Endothelial cell of umbilical vein (primary cell): ENCODE measurements around the gene ADIPOR1. TPM values are rescaled to one million over a fixed set of nuclear protein-coding genes. Genes with fewer than 3 reads are reported as not detected.

Experiments used
- BruUV-seq: library from RNA; stranded (reverse); fragments of 400-500 nt; replicated peaks from 2 replicates; lab custom pipeline; 2021; lab: Mats Ljungman, UMichigan
- CTCF ChIA-PET: fragments of 300-600, 350-600 bp; sonication (Branson Sonifier 250); formaldehyde crosslinking; loops from one replicate; lab custom pipeline; 2021; ENCODE audit warnings: antibody characterized with exemption, inconsistent platforms; lab: Charles Lee
- POLR2A ChIA-PET: fragments of 300-600, 350-600 bp; sonication (Branson Sonifier 250); formaldehyde crosslinking; loops from one replicate; lab custom pipeline; 2021; ENCODE audit warnings: antibody characterized with exemption, inconsistent platforms; lab: Charles Lee
- DNase-seq: peaks from one replicate; pipeline ENCODE4 v3.0.0-alpha.2; 2011; ENCODE audit warnings: low read depth, low spot score
- FAIRE-seq: peaks from 2 replicates; lab custom pipeline; 2011; peaks lifted over from hg19 to GRCh38; lab: Jason Lieb, UNC
- H2AFZ ChIP-seq: 2 replicates; pipeline ENCODE4 v1.6.0; 2012; ENCODE audit warnings: low read depth, low read length, control low read depth, inconsistent platforms
- H3K27ac ChIP-seq: 2 replicates; pipeline ENCODE4 v1.5.1; 2011; ENCODE audit warnings: low read depth, mild to moderate bottlenecking, control low read depth, low read length, moderate library complexity; ENCODE audit not compliant: insufficient read depth
- H3K27me3 ChIP-seq, 2 experiments: 2 replicates each; pipeline versions ENCODE4 v1.6.0 to v1.6.1; 2011; ENCODE audit warnings: low read length in 2 of 2, mixed read lengths in 1 of 2; ENCODE audit not compliant: control insufficient read depth in 2 of 2, insufficient read depth in 2 of 2
- H3K36me3 ChIP-seq, 2 experiments: 2 replicates in 1 of 2; 3 replicates in 1 of 2; pipeline ENCODE4 v1.5.1; 2011; ENCODE audit warnings: low read length in 2 of 2, mild to moderate bottlenecking in 1 of 2, moderate library complexity in 1 of 2; ENCODE audit not compliant: control insufficient read depth in 2 of 2, insufficient read depth in 2 of 2; ENCODE audit errors: extremely low read depth in 1 of 2
- H3K4me1 ChIP-seq: 3 replicates; pipeline ENCODE4 v1.5.1; 2011; ENCODE audit warnings: mild to moderate bottlenecking, low read length; ENCODE audit not compliant: control insufficient read depth, insufficient read depth; ENCODE audit errors: extremely low read depth
- H3K4me2 ChIP-seq: 2 replicates; pipeline ENCODE4 v1.6.1; 2011; ENCODE audit warnings: low read length, control low read depth, mixed read lengths; ENCODE audit not compliant: insufficient read depth
- H3K4me3 ChIP-seq, 3 experiments: fragments of 200-600 bp in 1 of 3; sonication (generic), shearing (Covaris generic) in 1 of 3; replicated peaks in 1 of 3; 2 replicates each; pipeline ENCODE4 v1.5.1; 2011 to 2016; ENCODE audit warnings: control low read depth in 3 of 3, low read length in 3 of 3, mild to moderate bottlenecking in 2 of 3, inconsistent platforms in 1 of 3, low read depth in 1 of 3, moderate library complexity in 1 of 3; ENCODE audit not compliant: insufficient read depth in 1 of 3
- H3K79me2 ChIP-seq: 2 replicates; pipeline ENCODE4 v1.6.0; 2012; ENCODE audit warnings: low read length, inconsistent platforms; ENCODE audit not compliant: control insufficient read depth, insufficient read depth
- H3K9ac ChIP-seq: replicated peaks from 2 replicates; pipeline ENCODE3; 2011; ENCODE audit warnings: low read length, control low read depth; ENCODE audit not compliant: insufficient read depth; ENCODE audit errors: extremely low read depth
- H3K9me1 ChIP-seq: replicated peaks from 3 replicates; pipeline ENCODE4 v1.6.0; 2011; ENCODE audit warnings: mild to moderate bottlenecking, low read length; ENCODE audit not compliant: control insufficient read depth, insufficient read depth; ENCODE audit errors: extremely low read depth
- H3K9me3 ChIP-seq: replicated peaks from 2 replicates; pipeline ENCODE4 v1.5.1; 2012; ENCODE audit warnings: low read length, inconsistent platforms; ENCODE audit not compliant: control insufficient read depth, insufficient read depth
- H4K20me1 ChIP-seq: replicated peaks from 2 replicates; pipeline ENCODE3; 2011; ENCODE audit warnings: mild to moderate bottlenecking, low read length; ENCODE audit not compliant: control insufficient read depth, insufficient read depth; ENCODE audit errors: extremely low read depth
- EZH2 ChIP-seq: IDR thresholded peaks from 2 replicates; pipeline ENCODE4 v1.6.1; 2012; ENCODE audit warnings: borderline replicate concordance, low read depth, mild to moderate bottlenecking, moderate library complexity, low read length, inconsistent platforms; ENCODE audit not compliant: severe bottlenecking
- FOS ChIP-seq: IDR thresholded peaks from 2 replicates; pipeline ENCODE4 v1.6.1; 2011; ENCODE audit warnings: mild to moderate bottlenecking, low read length, moderate library complexity, borderline replicate concordance; ENCODE audit not compliant: insufficient read depth
- GATA2 ChIP-seq: IDR thresholded peaks from 2 replicates; pipeline ENCODE4 v1.7.0; 2011; ENCODE audit warnings: low read depth, mild to moderate bottlenecking, moderate library complexity, mixed read lengths, low read length; ENCODE audit not compliant: insufficient read length, insufficient read depth
- JUN ChIP-seq: IDR thresholded peaks from 2 replicates; pipeline ENCODE4 v1.6.1; 2011; ENCODE audit warnings: borderline replicate concordance, low read depth; ENCODE audit not compliant: insufficient read length, insufficient read depth
- MAX ChIP-seq: IDR thresholded peaks from 2 replicates; pipeline ENCODE4 v1.6.1; 2011; ENCODE audit not compliant: insufficient read depth, insufficient read length
- MYC ChIP-seq: IDR thresholded peaks from one replicate; pipeline ENCODE4 v1.6.1; 2011; ENCODE audit warnings: mild to moderate bottlenecking, low read depth, low read length
- POLR2A ChIP-seq: IDR thresholded peaks from 2 replicates; pipeline ENCODE4 v1.6.1; 2012; ENCODE audit warnings: low read depth, mild to moderate bottlenecking, control low read depth, low read length
- POLR2AphosphoS5 ChIP-seq: IDR thresholded peaks from 2 replicates; pipeline ENCODE4 v1.6.1; 2012; ENCODE audit warnings: low read depth, mild to moderate bottlenecking, control low read depth, low read length, moderate library complexity; ENCODE audit not compliant: insufficient read depth
- dilution Hi-C: fragments of 300-500 bp; cut with MboI; formaldehyde crosslinking; loops from one replicate; pipeline ENCODE4 v1.15.0; 2019; ENCODE audit warnings: low sequenced_read_pairs; ENCODE audit not compliant: extremely low pct_ligation_motif_present
- intact Hi-C: fragments of 100-400 bp; cut with micrococcal nuclease; formaldehyde crosslinking; loops from one replicate; pipeline ENCODE4 v1.10.0; 2022
- polyA plus RNA-seq, 4 experiments: library from polyadenylated mRNA; depleted of rRNA in 3 of 4; stranded (reverse) in 3 of 4; unstranded in 1 of 4; fragments of >200 nt; gene quantifications; 2 replicates each; pipeline versions ENCODE4 v1.2.1 to v1.2.3, GENCODE V29; 2011 to 2012; ENCODE audit warnings: missing spikeins in 1 of 4
- total RNA-seq: library from RNA; stranded (reverse); gene quantifications from 2 replicates; pipeline ENCODE4 v1.2.3, GENCODE V29; 2021
- TF ChIP-seq, protein P1 (sequence below), 2 donors: IDR thresholded peaks; 1 replicate in 1 of 2; 2 replicates in 1 of 2; pipeline ENCODE4 v1.5.1; 2011; ENCODE audit warnings: low read length in 2 of 2, mild to moderate bottlenecking in 2 of 2, moderate library complexity in 2 of 2, control low read depth in 1 of 2, inconsistent platforms in 1 of 2, low read depth in 1 of 2; ENCODE audit not compliant: insufficient read depth in 1 of 2; ENCODE audit errors: extremely low read depth in 1 of 2

ADIPOR1 gene
- total and polyA plus RNA-seq, 2 donors (not counting 3 experiments of a cell fraction or from before 2014, with no cell fraction given) = 67.2 to 135 TPM

GRCh38 chr1:202954057-202954745 is 3.9 kb downstream of the ADIPOR1 start:
- H3K79me2 ChIP-seq = peaks cover 61% of the 10 kb centered on the region
- no TSS peak for BruUV-seq
- TF ChIP-seq POLR2A (no peak), MAX (no peak), GATA2 (no peak), EZH2 (no peak)
- no peak overlapping the region for H3K9ac ChIP-seq
- no peak for DNase-seq
- ChIA-PET CTCF (interaction anchor here (1.6 to 2.4 kb wide), 4 partner anchors 11 to 45 kb away, joined by 4 to 10 read pairs (median 8); no protein-coding TSS in a partner anchor), POLR2A (interaction anchor here (0.6 kb wide), 2 partner anchors 31 to 69 kb away, joined by 3 to 6 read pairs; no protein-coding TSS in a partner anchor)
- peaks cover 18% of the 10 kb centered on the region for H4K20me1 ChIP-seq
- H3K9me1 ChIP-seq = no peaks in the 10 kb centered on the region
- H3K4me2 ChIP-seq = no peak overlapping the region
- intact Hi-C loops = no loop called here
- no peak for FAIRE-seq
- dilution Hi-C loops = no loop called here
- H3K4me3 ChIP-seq = no peak overlapping the region
- H3K27me3 ChIP-seq = no peaks in the 10 kb centered on the region
- peaks cover 0 to 10% of the 10 kb centered on the region in 2 experiments for H3K36me3 ChIP-seq
- no peaks in the 10 kb centered on the region for H3K9me3 ChIP-seq
- H2AFZ ChIP-seq = no peak overlapping the region
- no peak overlapping the region for H3K27ac ChIP-seq
- peaks cover 31% of the 10 kb centered on the region for H3K4me1 ChIP-seq

- no TSS peak for BruUV-seq
These were observed 4.7 kb downstream of the ADIPOR1 start for GRCh38 chr1:202953392-202953791.

More at GRCh38 chr1:202953392-202953791, 4.7 kb downstream of the ADIPOR1 start:
- Histone ChIP-seq H4K20me1 (peaks cover 18% of the 10 kb centered on the region), H3K9ac (no peak overlapping the region), H3K4me1 (peaks cover 27% of the 10 kb centered on the region), H3K36me3 (peaks cover 0 to 12% of the 10 kb centered on the region in 2 experiments), H3K27me3 (no peaks in the 10 kb centered on the region), H3K4me3 (no peak overlapping the region), H3K9me3 (no peaks in the 10 kb centered on the region), H3K4me2 (peak overlapping the region; percentile 34), H3K79me2 (peaks cover 61% of the 10 kb centered on the region), H3K27ac (no peak overlapping the region), H3K9me1 (no peaks in the 10 kb centered on the region), H2AFZ (no peak overlapping the region)
- FAIRE-seq (no peak), DNase-seq (no peak)
- ChIA-PET CTCF (interaction anchor here (0.6 to 2.4 kb wide), 8 partner anchors 10 to 234 kb away, joined by 3 to 10 read pairs (median 4); no protein-coding TSS in a partner anchor), POLR2A (interaction anchor here (0.6 to 0.7 kb wide), 2 partner anchors 69 to 111 kb away, joined by 3 to 5 read pairs; no protein-coding TSS in a partner anchor)
- TF ChIP-seq JUN = no peak
- TF ChIP-seq FOS = no peak
- TF ChIP-seq POLR2AphosphoS5 = no peak
- TF ChIP-seq EZH2 = no peak
- TF ChIP-seq MYC = no peak
- TF ChIP-seq MAX = no peak
- TF ChIP-seq POLR2A = no peak
- no peak for TF ChIP-seq GATA2
- TF ChIP-seq, protein P1, sequence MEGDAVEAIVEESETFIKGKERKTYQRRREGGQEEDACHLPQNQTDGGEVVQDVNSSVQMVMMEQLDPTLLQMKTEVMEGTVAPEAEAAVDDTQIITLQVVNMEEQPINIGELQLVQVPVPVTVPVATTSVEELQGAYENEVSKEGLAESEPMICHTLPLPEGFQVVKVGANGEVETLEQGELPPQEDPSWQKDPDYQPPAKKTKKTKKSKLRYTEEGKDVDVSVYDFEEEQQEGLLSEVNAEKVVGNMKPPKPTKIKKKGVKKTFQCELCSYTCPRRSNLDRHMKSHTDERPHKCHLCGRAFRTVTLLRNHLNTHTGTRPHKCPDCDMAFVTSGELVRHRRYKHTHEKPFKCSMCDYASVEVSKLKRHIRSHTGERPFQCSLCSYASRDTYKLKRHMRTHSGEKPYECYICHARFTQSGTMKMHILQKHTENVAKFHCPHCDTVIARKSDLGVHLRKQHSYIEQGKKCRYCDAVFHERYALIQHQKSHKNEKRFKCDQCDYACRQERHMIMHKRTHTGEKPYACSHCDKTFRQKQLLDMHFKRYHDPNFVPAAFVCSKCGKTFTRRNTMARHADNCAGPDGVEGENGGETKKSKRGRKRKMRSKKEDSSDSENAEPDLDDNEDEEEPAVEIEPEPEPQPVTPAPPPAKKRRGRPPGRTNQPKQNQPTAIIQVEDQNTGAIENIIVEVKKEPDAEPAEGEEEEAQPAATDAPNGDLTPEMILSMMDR (IDR thresholded peaks at IDR 0.05; ENCODE audit: extremely low read depth in 1 of 2, insufficient read depth in 1 of 2, low read depth in 1 of 2, low read length in 2 of 2) = no peak
- intact Hi-C loops (loop anchor here (1.0 kb wide), 1 partner anchor 26 kb away; the partner anchor contains the start of gene KLHL12), dilution Hi-C loops (no loop called here)
